Immature natural killer cell (primary cell): ENCODE measurements around the gene INF2. TPM values are rescaled to one million over a fixed set of nuclear protein-coding genes. Genes with fewer than 3 reads are reported as not detected.
A peak's percentile ranks its signal among the peaks of the same experiment; 100 is the strongest.

Source experiments
- DNase-seq, 3 donors: peaks; one replicate each; pipeline ENCODE4 v3.0.0; 2022; ENCODE audit warnings: mixed read lengths in 1 of 3
- H3K27ac Mint-ChIP-seq, 6 donors: one replicate each; pipeline ENCODE4 v1.8.0; 2020; ENCODE audit warnings: mixed read lengths in 6 of 6, mild to moderate bottlenecking in 5 of 6, inconsistent platforms in 4 of 6, moderate library complexity in 3 of 6
- H3K27me3 Mint-ChIP-seq, 3 donors: one replicate each; pipeline ENCODE4 v1.8.0; 2020 to 2021; ENCODE audit warnings: low read depth in 3 of 3, mild to moderate bottlenecking in 3 of 3, mixed read lengths in 3 of 3, moderate library complexity in 3 of 3, inconsistent platforms in 1 of 3
- H3K36me3 Mint-ChIP-seq, 3 donors: one replicate each; pipeline ENCODE4 v1.8.0; 2020; ENCODE audit warnings: mixed read lengths in 3 of 3, inconsistent platforms in 2 of 3, mild to moderate bottlenecking in 2 of 3
- H3K4me1 Mint-ChIP-seq, 2 donors: one replicate each; pipeline ENCODE4 v1.8.0; 2020; ENCODE audit warnings: inconsistent platforms in 2 of 2, mild to moderate bottlenecking in 2 of 2, mixed read lengths in 2 of 2, moderate library complexity in 1 of 2
- H3K4me3 Mint-ChIP-seq, 5 donors: one replicate each; pipeline ENCODE4 v1.8.0; 2020; ENCODE audit warnings: mild to moderate bottlenecking in 5 of 5, mixed read lengths in 5 of 5, inconsistent platforms in 3 of 5, moderate library complexity in 3 of 5
- H3K9me3 Mint-ChIP-seq, 6 donors: one replicate each; pipeline ENCODE4 v1.8.0; 2020; ENCODE audit warnings: mild to moderate bottlenecking in 6 of 6, mixed read lengths in 6 of 6, inconsistent platforms in 4 of 6, moderate library complexity in 3 of 6
- polyA plus RNA-seq, 3 donors: library from polyadenylated mRNA; unstranded; fragments of 300-500 nt; fragmentation: Illumina TruSeq; gene quantifications; one replicate each; pipeline ENCODE4 v1.2.3, GENCODE V29; 2021

The INF2 gene
- polyA plus RNA-seq, 3 donors from 2014 or later = 1.5 to 2.5 TPM; not detected in 1

DNA sequence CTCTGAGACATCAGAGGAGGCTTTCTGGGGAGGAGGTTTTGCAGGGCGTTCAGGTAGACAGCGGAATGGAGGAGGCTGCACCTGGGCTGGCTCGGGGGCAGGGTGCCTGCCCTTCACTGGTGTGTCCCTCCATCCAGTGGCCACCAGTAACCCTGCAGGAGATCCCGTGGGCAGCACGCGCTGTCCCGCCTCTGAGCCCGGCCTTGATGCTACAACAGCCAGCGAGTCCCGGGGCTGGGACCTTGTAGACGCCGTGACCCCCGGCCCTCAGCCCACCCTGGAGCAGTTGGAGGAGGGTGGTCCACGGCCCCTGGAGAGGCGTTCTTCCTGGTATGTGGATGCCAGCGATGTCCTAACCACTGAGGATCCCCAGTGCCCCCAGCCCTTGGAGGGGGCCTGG is 24.6 kb downstream of the INF2 start:
- H3K36me3 Mint-ChIP-seq = no peaks in the 10 kb centered on the region
- H3K4me1 Mint-ChIP-seq = peaks cover 0 to 2% of the 10 kb centered on the region in 2 donors
- H3K27me3 Mint-ChIP-seq = no peaks in the 10 kb centered on the region
- H3K4me3 Mint-ChIP-seq = no peak overlapping the region
- no peak overlapping the region for H3K27ac Mint-ChIP-seq
- no peaks in the 10 kb centered on the region for H3K9me3 Mint-ChIP-seq
- no peak for DNase-seq

DNA sequence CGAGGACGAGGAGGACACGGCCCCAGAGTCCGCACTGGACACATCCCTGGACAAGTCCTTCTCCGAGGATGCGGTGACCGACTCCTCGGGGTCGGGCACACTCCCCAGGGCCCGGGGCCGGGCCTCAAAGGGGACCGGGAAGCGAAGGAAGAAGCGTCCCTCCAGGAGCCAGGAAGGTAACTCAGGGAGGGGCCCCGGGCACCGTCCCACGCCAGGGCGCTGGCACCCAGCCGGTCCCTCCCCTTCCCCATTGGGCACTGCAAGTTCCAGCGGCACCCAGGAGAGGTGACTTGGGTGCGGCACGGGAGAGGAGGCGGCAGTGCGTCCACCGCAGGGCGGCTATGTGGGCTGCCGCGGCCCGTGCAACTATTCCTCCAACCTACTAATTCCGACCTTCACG is 25.3 kb downstream of the INF2 start:
- Mint-ChIP-seq H3K36me3 (no peaks in the 10 kb centered on the region), H3K9me3 (no peaks in the 10 kb centered on the region), H3K4me1 (peaks cover 0 to 2% of the 10 kb centered on the region in 2 donors), H3K4me3 (no peak overlapping the region), H3K27me3 (no peaks in the 10 kb centered on the region), H3K27ac (no peak overlapping the region)
- DNase-seq = no peak

GRCh38 chr14:104715416-104715815 is 26.0 kb downstream of the INF2 start:
- Mint-ChIP-seq H3K9me3 (no peaks in the 10 kb centered on the region), H3K4me3 (no peak overlapping the region), H3K4me1 (peaks cover 0 to 2% of the 10 kb centered on the region in 2 donors), H3K27me3 (peaks cover 0 to 2% (median 0%) of the 10 kb centered on the region in 3 donors), H3K36me3 (no peaks in the 10 kb centered on the region), H3K27ac (no peak overlapping the region)
- DNase-seq = no peak

DNA sequence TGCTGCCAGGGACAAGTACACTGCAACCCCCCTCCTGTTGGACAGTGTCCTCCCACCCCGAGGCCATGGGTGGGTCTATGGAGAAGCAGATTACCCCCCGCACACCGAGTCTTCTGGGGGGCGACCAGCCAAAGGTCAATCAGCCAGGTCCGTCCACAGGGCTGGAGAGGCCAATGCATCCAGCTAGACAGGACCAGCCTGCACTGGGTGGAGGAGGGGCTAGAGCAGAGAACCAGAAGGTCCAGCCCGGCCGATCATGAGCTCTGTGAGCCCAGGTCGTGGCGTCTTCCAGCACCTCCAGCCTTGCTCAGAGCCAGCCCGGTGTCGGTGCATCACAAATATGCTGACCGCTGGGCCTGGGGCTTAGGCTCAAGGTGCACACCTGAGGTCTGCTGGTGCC is 26.5 kb downstream of the INF2 start:
- Mint-ChIP-seq H3K4me3 (no peak overlapping the region), H3K36me3 (no peaks in the 10 kb centered on the region), H3K27ac (no peak overlapping the region), H3K27me3 (peaks cover 0 to 2% (median 0%) of the 10 kb centered on the region in 3 donors), H3K4me1 (peaks cover 0 to 2% of the 10 kb centered on the region in 2 donors), H3K9me3 (no peaks in the 10 kb centered on the region)
- DNase-seq = no peak

DNA sequence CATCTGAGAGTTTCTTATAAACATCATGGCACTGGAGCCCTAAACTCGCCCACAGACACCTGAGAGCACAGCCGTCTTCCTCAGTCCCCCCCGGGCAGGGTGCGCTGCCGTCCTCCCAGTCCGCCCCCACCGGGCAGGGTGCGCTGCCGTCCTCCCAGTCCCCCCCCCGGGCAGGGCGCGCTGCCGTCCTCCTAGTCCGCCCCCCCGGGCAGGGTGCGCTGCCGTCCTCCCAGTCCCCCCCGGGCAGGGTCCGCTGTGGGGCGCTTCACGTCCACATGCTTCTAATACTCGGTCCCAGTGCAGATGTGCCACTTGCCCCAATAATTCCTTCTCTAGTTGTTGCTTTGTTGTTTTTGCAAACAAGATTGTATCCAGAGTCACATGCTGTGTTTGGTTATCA is 27.7 kb downstream of the INF2 start:
- DNase-seq = no peak
- H3K27ac Mint-ChIP-seq = no peak overlapping the region
- H3K36me3 Mint-ChIP-seq = no peaks in the 10 kb centered on the region
- H3K4me1 Mint-ChIP-seq = peaks cover 0 to 2% of the 10 kb centered on the region in 2 donors
- H3K27me3 Mint-ChIP-seq = peaks cover 0 to 2% (median 0%) of the 10 kb centered on the region in 3 donors
- H3K9me3 Mint-ChIP-seq = no peaks in the 10 kb centered on the region
- H3K4me3 Mint-ChIP-seq = no peak overlapping the region

DNA sequence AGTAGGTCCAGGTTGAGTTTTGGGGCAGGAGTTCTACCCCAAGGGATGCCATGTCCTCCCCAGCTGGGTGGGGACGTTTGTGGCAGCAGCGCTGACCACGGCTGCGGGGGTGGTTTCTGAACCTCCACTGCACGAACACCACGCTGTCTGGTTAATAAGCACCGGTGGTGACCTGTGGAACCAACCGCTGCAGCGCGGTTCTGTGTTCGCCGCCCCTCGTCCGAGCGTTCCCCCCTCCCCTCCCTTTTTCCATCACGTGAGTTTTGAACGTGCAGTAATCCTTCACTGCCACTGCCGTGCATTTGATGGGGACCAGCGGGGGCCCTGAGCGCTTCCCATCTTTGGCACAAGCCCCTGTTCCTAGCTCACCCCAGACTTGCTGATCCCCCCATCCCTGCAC is 28.2 kb downstream of the INF2 start:
- DNase-seq = peak in 1 of 3 donors; percentile 12
- no peak overlapping the region for H3K27ac Mint-ChIP-seq
- H3K36me3 Mint-ChIP-seq = no peaks in the 10 kb centered on the region
- peaks cover 0 to 2% (median 0%) of the 10 kb centered on the region in 3 donors for H3K27me3 Mint-ChIP-seq
- H3K4me1 Mint-ChIP-seq = peaks cover 0 to 2% of the 10 kb centered on the region in 2 donors
- peak overlapping the region in 1 of 5 donors; percentile 59 for H3K4me3 Mint-ChIP-seq
- no peaks in the 10 kb centered on the region for H3K9me3 Mint-ChIP-seq

- DNase-seq = no peak
- no peaks in the 10 kb centered on the region for H3K36me3 Mint-ChIP-seq
- peaks cover 0 to 2% of the 10 kb centered on the region in 2 donors for H3K4me1 Mint-ChIP-seq
- peak overlapping the region in 1 of 6 donors; percentile 46 for H3K27ac Mint-ChIP-seq
- peak overlapping the region in 1 of 5 donors; percentile 59 for H3K4me3 Mint-ChIP-seq
- H3K27me3 Mint-ChIP-seq = peaks cover 0 to 2% (median 0%) of the 10 kb centered on the region in 3 donors
- H3K9me3 Mint-ChIP-seq = no peaks in the 10 kb centered on the region
Observed at GRCh38 chr14:104718147-104718546, 28.7 kb downstream of the INF2 start.

GRCh38 chr14:104718871-104719270 is 29.5 kb downstream of the INF2 start:
- Mint-ChIP-seq H3K27ac (no peak overlapping the region), H3K36me3 (no peaks in the 10 kb centered on the region), H3K27me3 (peaks cover 0 to 2% (median 0%) of the 10 kb centered on the region in 3 donors), H3K4me3 (no peak overlapping the region), H3K9me3 (no peaks in the 10 kb centered on the region), H3K4me1 (peaks cover 0 to 2% of the 10 kb centered on the region in 2 donors)
- no peak for DNase-seq

DNA sequence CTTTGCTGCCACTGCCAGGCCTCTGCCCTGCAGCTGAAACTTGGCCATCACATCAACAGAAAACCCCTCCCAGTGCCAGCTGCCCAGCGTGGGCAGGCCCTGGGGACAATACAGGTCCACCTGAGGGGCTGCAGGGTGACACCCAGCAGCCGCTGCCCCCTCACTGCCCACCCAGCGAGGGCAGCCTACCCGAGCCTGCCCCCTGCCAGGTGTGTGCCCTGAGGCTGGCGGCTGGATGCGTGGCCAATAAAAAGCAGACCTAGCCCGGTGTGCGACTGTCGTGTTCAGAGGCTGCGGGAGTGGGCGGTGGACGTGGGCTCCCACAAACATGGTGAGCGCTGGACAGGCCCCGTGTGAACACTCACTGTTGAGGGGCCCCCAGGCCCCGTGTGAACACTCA is 29.9 kb downstream of the INF2 start:
- no peak overlapping the region for H3K27ac Mint-ChIP-seq
- peaks cover 0 to 2% of the 10 kb centered on the region in 2 donors for H3K4me1 Mint-ChIP-seq
- H3K27me3 Mint-ChIP-seq = peaks cover 0 to 2% (median 0%) of the 10 kb centered on the region in 3 donors
- H3K36me3 Mint-ChIP-seq = no peaks in the 10 kb centered on the region
- no peak for DNase-seq
- no peaks in the 10 kb centered on the region for H3K9me3 Mint-ChIP-seq
- H3K4me3 Mint-ChIP-seq = no peak overlapping the region

GRCh38 chr14:104721505-104722431 is 32.4 kb downstream of the INF2 start:
- DNase-seq = no peak
- Mint-ChIP-seq H3K4me3 (peak overlapping the region in 1 of 5 donors; percentile 56), H3K27me3 (peaks cover 0 to 2% (median 0%) of the 10 kb centered on the region in 3 donors), H3K27ac (no peak overlapping the region), H3K4me1 (peaks cover 0 to 2% of the 10 kb centered on the region in 2 donors), H3K36me3 (no peaks in the 10 kb centered on the region), H3K9me3 (no peaks in the 10 kb centered on the region)

DNA sequence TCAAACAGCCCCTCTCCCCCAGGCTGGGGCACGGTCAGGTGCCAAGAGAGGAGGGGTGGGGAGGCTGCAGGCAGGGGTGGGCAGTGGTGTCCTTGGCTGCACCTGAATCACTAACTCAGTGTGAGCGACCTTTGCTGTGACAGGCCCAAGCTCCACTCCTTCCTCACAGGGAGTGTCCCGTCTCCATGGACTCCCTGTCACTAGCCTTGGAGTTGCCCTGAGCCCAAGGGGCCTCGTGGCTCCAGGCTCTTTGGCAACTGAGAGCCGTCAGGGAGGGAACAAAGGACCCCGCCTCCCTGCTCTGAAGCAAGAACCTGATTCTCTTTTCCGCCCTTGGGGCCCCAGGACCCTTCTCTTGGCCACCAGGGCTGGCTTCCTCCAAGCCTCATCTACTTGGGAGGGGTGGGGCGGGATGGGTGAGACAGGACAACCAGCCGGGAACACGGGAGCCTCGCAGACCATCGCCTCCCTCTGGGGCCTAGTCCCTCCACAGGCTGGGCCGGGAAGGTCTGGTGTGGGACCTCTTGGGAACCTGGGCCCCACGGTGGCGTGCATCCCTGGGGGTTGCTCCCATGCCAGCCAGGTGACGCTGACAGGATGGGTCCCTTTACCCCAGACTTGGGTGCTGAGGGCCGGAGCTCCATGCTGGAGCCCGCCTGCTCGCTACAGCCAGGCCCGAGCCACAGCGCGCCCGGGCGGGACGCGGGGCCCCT is 33.7 kb downstream of the INF2 start:
- H3K36me3 Mint-ChIP-seq = no peaks in the 10 kb centered on the region
- H3K27ac Mint-ChIP-seq = no peak overlapping the region
- H3K4me1 Mint-ChIP-seq = no peaks in the 10 kb centered on the region
- peak in 1 of 3 donors; percentile 15 for DNase-seq
- H3K27me3 Mint-ChIP-seq = peaks cover 1 to 2% (median 2%) of the 10 kb centered on the region in 3 donors
- H3K4me3 Mint-ChIP-seq = no peak overlapping the region
- no peaks in the 10 kb centered on the region for H3K9me3 Mint-ChIP-seq

- H3K27ac Mint-ChIP-seq = no peak within 1 kb of the TSS
- H3K36me3 Mint-ChIP-seq = no peaks in the 10 kb centered on the region
- H3K4me1 Mint-ChIP-seq = no peaks in the 10 kb centered on the region
Observed at GRCh38 chr14:104723651-104724406, 34.4 kb downstream of the INF2 start, which contains the start of gene ADSS1. ADSS1 (plus strand) TSS chr14:104724229; CDS start chr14:104724271, 42 bp downstream.

GRCh38 chr14:104724407-104724980 is 35.1 kb downstream of the INF2 start:
- peak overlapping the region in 4 of 5 donors; percentile 35 to 67 (median 54) for H3K4me3 Mint-ChIP-seq
- no peaks in the 10 kb centered on the region for H3K36me3 Mint-ChIP-seq
- H3K27me3 Mint-ChIP-seq = peaks cover 1 to 3% (median 2%) of the 10 kb centered on the region in 3 donors
- peak in 1 of 3 donors; percentile 20 for DNase-seq
- H3K27ac Mint-ChIP-seq = no peak overlapping the region
- no peaks in the 10 kb centered on the region for H3K9me3 Mint-ChIP-seq
- no peaks in the 10 kb centered on the region for H3K4me1 Mint-ChIP-seq

More at GRCh38 chr14:104723651-104724406, 34.4 kb downstream of the INF2 start, which contains the start of gene ADSS1:
- peak; percentile 62 to 71 (median 71) for DNase-seq
- Mint-ChIP-seq H3K27me3 (peaks cover 1 to 3% (median 2%) of the 10 kb centered on the region in 3 donors), H3K4me3 (peak within 1 kb of the TSS; percentile 61 to 78 (median 67)), H3K9me3 (no peaks in the 10 kb centered on the region)
